Measurements from ENCODE around the gene TF. TPM values are rescaled to one million over a fixed set of nuclear protein-coding genes. Genes with fewer than 3 reads are reported as not detected.
A peak's percentile ranks its signal among the peaks of the same experiment; 100 is the strongest.

TF gene
- total RNA-seq, 1 experiment from 2014 or later: 0.09 TPM

GRCh38 chr3:133835418-133835743, 89.2 kb downstream of the TF start:
- no peak for TF ChIP-seq CTCF (conservative IDR thresholded peaks at IDR 0.05)
- H3K27ac ChIP-seq (ENCODE audit: insufficient read length, low read depth, low read length): no peak overlapping the region
- H3K9me3 Mint-ChIP-seq: no peaks in the 10 kb centered on the region
- H2AK5ac ChIP-seq (ENCODE audit: insufficient read length, low read length): no peak overlapping the region
- peak; percentile 8 for DNase-seq
- no peak overlapping the region for H3K4me2 ChIP-seq (ENCODE audit: insufficient read depth, insufficient read length, low read length)
- no peak overlapping the region for H3T11ph ChIP-seq (ENCODE audit: low read length)
- no peak overlapping the region for H3K18ac ChIP-seq (ENCODE audit: insufficient read length, low read depth, low read length)
- H3K4ac ChIP-seq (ENCODE audit: low read depth, low read length): no peak overlapping the region
- H2AFZ ChIP-seq (ENCODE audit: low read length): no peak overlapping the region
- no peak overlapping the region for H2BK20ac ChIP-seq (ENCODE audit: low read depth, low read length, poor library complexity, severe bottlenecking)
- H3K23ac ChIP-seq (ENCODE audit: insufficient read length, low read depth, low read length): no peak overlapping the region
- no peak overlapping the region for H3K56ac ChIP-seq (ENCODE audit: insufficient read length, low read depth, low read length)
- no peak overlapping the region for H4K91ac ChIP-seq (ENCODE audit: insufficient read length, low read depth, low read length)
- peaks cover 0 to 3% (median 1%) of the 10 kb centered on the region in 3 experiments; a peak in 1 of 7 replicates for H3K36me3 Mint-ChIP-seq (ENCODE audit: insufficient read depth in 1 of 3, low read depth in 3 of 3)
- no peaks in the 10 kb centered on the region for H3K27me3 ChIP-seq (ENCODE audit: insufficient read depth, low read length)
- no peak overlapping the region; a peak in 2 of 7 replicates for H3K27ac Mint-ChIP-seq
- no peak overlapping the region for H3K9ac ChIP-seq (ENCODE audit: extremely low read depth, insufficient read length, low read length)
- H3K23me2 ChIP-seq (ENCODE audit: insufficient read length, low read depth, low read length, poor library complexity, severe bottlenecking): no peaks in the 10 kb centered on the region
- H3K4me1 ChIP-seq (ENCODE audit: insufficient read depth, low read length): no peaks in the 10 kb centered on the region
- H2BK120ac ChIP-seq (ENCODE audit: low read depth, low read length, poor library complexity, severe bottlenecking): no peak overlapping the region
- no peaks in the 10 kb centered on the region for H3K4me1 Mint-ChIP-seq
- H2BK5ac ChIP-seq (ENCODE audit: insufficient read length, low read length): no peak overlapping the region
- H2BK15ac ChIP-seq (ENCODE audit: low read depth, low read length): no peak overlapping the region
- H3K4me3 Mint-ChIP-seq: no peak overlapping the region
- H3K27me3 Mint-ChIP-seq (ENCODE audit: low read depth): no peaks in the 10 kb centered on the region
- H3K79me2 ChIP-seq (ENCODE audit: insufficient read depth, low read length): no peaks in the 10 kb centered on the region
- WGBS (ENCODE audit: extremely low coverage, insufficient read length, low lambda C conversion rate): no CpG with 5 or more reads among the region's 3 CpGs
- no peak overlapping the region for H4K8ac ChIP-seq (replicated peaks; ENCODE audit: insufficient read length, low read depth, low read length)
- no peaks in the 10 kb centered on the region for H4K20me1 ChIP-seq (ENCODE audit: control insufficient read depth, insufficient read depth, insufficient read length)
- no peak overlapping the region for H3K14ac ChIP-seq (ENCODE audit: insufficient read depth, low read length)
- no peak overlapping the region for H4K5ac ChIP-seq (ENCODE audit: insufficient read length, low read depth, low read length)
- no peaks in the 10 kb centered on the region for H3K79me1 ChIP-seq (ENCODE audit: insufficient read depth, low read depth, low read length, poor library complexity, severe bottlenecking)
- no peaks in the 10 kb centered on the region for H3K9me3 ChIP-seq (ENCODE audit: control insufficient read depth, low read depth, low read length)
- H2BK12ac ChIP-seq (ENCODE audit: insufficient read length, low read depth, low read length): no peak overlapping the region

All from H9 (cell line).